Smooth muscle cell (in vitro differentiated cells): ENCODE data around the gene ARHGEF11. TPM values are rescaled to one million over a fixed set of nuclear protein-coding genes. Genes with fewer than 3 reads are reported as not detected.
A peak's percentile ranks its signal among the peaks of the same experiment; 100 is the strongest.

Source experiments
- DNase-seq: peaks from one replicate; lab custom pipeline; 2025; ENCODE audit not compliant: unreplicated experiment; lab: John Stamatoyannopoulos, UW
- H2AFZ ChIP-seq: fragments of 200-600 bp; sonication (generic); 2 replicates; pipeline ENCODE4 v1.6.0; 2016; ENCODE audit warnings: antibody characterized with exemption, low read depth, mild to moderate bottlenecking
- H3F3A ChIP-seq: fragments of 200-600 bp; sonication (generic); 2 replicates; pipeline ENCODE4 v1.6.0; 2017; ENCODE audit warnings: antibody characterized with exemption, low read depth
- H3K27ac ChIP-seq: fragments of 200-600 bp; sonication (generic); 2 replicates; pipeline ENCODE4 v1.5.1; 2016; ENCODE audit warnings: low read depth, mild to moderate bottlenecking
- H3K27me3 ChIP-seq: fragments of 200-600 bp; sonication (generic); 2 replicates; pipeline ENCODE4 v1.6.1; 2016; ENCODE audit warnings: low read depth, mild to moderate bottlenecking
- H3K36me3 ChIP-seq: fragments of 200-600 bp; sonication (generic); 2 replicates; pipeline ENCODE4 v1.5.1; 2016; ENCODE audit warnings: low read depth
- H3K4me1 ChIP-seq: fragments of 200-600 bp; sonication (generic); 2 replicates; pipeline ENCODE4 v1.5.1; 2016; ENCODE audit warnings: low read depth
- H3K4me2 ChIP-seq: fragments of 200-600 bp; sonication (generic); 2 replicates; pipeline ENCODE4 v1.6.0; 2016; ENCODE audit warnings: mild to moderate bottlenecking
- H3K4me3 ChIP-seq: fragments of 200-600 bp; sonication (generic); 2 replicates; pipeline ENCODE4 v1.5.1; 2016; ENCODE audit warnings: mild to moderate bottlenecking
- H3K79me2 ChIP-seq: fragments of 200-600 bp; sonication (generic); 2 replicates; pipeline ENCODE4 v1.6.0; 2016; ENCODE audit warnings: low read depth, mild to moderate bottlenecking
- H3K9ac ChIP-seq: fragments of 200-600 bp; sonication (generic); 2 replicates; pipeline ENCODE4 v1.6.0; 2016; ENCODE audit warnings: low read depth
- H3K9me3 ChIP-seq: fragments of 200-600 bp; sonication (generic); replicated peaks from 2 replicates; pipeline ENCODE4 v1.5.1; 2016; ENCODE audit warnings: low read depth
- H4K20me1 ChIP-seq: fragments of 200-600 bp; sonication (generic); 2 replicates; pipeline ENCODE4 v1.6.0; 2016; ENCODE audit warnings: low read depth
- CTCF ChIP-seq: fragments of 200-600 bp; sonication (generic); IDR thresholded peaks from 2 replicates; pipeline ENCODE4 v1.5.1; 2017; ENCODE audit warnings: borderline replicate concordance, mild to moderate bottlenecking, antibody characterized with exemption; ENCODE audit not compliant: insufficient read depth, poor library complexity, severe bottlenecking
- WGBS: methylation state at CpG from one replicate; pipeline ENCODE4 v1.1.7; 2016; ENCODE audit warnings: low lambda C conversion rate; 5-methylcytosine and 5-hydroxymethylcytosine counted together
- polyA plus RNA-seq: library from polyadenylated mRNA; unstranded; fragments of >200 nt; fragmentation: Nextera tagmentation; extraction: Ambion mirVana; gene quantifications from 2 replicates; pipeline ENCODE4 v1.2.1, GENCODE V29; 2016
- total RNA-seq: library from RNA; depleted of rRNA; stranded (reverse); fragments of >200 nt; gene quantifications from 2 replicates; pipeline ENCODE4 v1.2.3, GENCODE V29; 2014

The ARHGEF11 gene
- total and polyA plus RNA-seq, 2 experiments from 2014 or later, result 15.1 to 20.1 TPM

GRCh38 chr1:156894711-156895454 is 150.7 kb downstream of the ARHGEF11 start:
- no peak for DNase-seq

GRCh38 chr1:156894001-156894400 is 151.5 kb downstream of the ARHGEF11 start:
- Histone ChIP-seq H2AFZ (no peak overlapping the region), H3K27me3 (no peaks in the 10 kb centered on the region), H3K9me3 (no peaks in the 10 kb centered on the region), H4K20me1 (no peaks in the 10 kb centered on the region), H3K4me2 (peak overlapping the region; percentile 21), H3K36me3 (no peaks in the 10 kb centered on the region), H3K9ac (no peak overlapping the region), H3K4me3 (no peak overlapping the region), H3K27ac (no peak overlapping the region), H3F3A (peaks cover 4% of the 10 kb centered on the region), H3K4me1 (peaks cover 8% of the 10 kb centered on the region), H3K79me2 (no peaks in the 10 kb centered on the region)
- WGBS, result 33% methylated on average over 5 of the region's 5 CpGs
- TF ChIP-seq CTCF, result no peak
- DNase-seq, result no peak

More at GRCh38 chr1:156894711-156895454, 150.7 kb downstream of the ARHGEF11 start:
- Histone ChIP-seq H4K20me1 (no peaks in the 10 kb centered on the region), H3K79me2 (no peaks in the 10 kb centered on the region), H3K4me2 (no peak overlapping the region), H3F3A (peaks cover 4% of the 10 kb centered on the region), H3K9me3 (no peaks in the 10 kb centered on the region), H3K9ac (no peak overlapping the region), H2AFZ (no peak overlapping the region), H3K4me1 (peaks cover 8% of the 10 kb centered on the region), H3K27me3 (no peaks in the 10 kb centered on the region), H3K4me3 (no peak overlapping the region), H3K27ac (peak overlapping the region; percentile 47), H3K36me3 (no peaks in the 10 kb centered on the region)
- WGBS, result 81% methylated on average over 12 of the region's 12 CpGs
- TF ChIP-seq CTCF, result no peak

- Histone ChIP-seq H3K4me2 (peak within 1 kb of the TSS; percentile 87), H3K9me3 (no peaks in the 10 kb centered on the region), H3K27ac (no peak within 1 kb of the TSS), H4K20me1 (no peaks in the 10 kb centered on the region), H3K27me3 (no peaks in the 10 kb centered on the region), H2AFZ (no peak within 1 kb of the TSS), H3K36me3 (no peaks in the 10 kb centered on the region), H3K9ac (no peak within 1 kb of the TSS), H3F3A (peaks cover 4% of the 10 kb centered on the region), H3K4me3 (peak within 1 kb of the TSS; percentile 50), H3K79me2 (no peaks in the 10 kb centered on the region), H3K4me1 (peaks cover 8% of the 10 kb centered on the region)
- TF ChIP-seq CTCF, result no peak
- 21% methylated on average over 37 of the region's 60 CpGs for WGBS
- no peak for DNase-seq
Measured at GRCh38 chr1:156893048-156893953, 152.2 kb downstream of the ARHGEF11 start, which contains the start of gene PEAR1. Gene PEAR1, plus strand, starts transcription at chr1:156893718. Its CDS starts 10,209 bp downstream, at chr1:156903927.
